ENCODE measurements around the gene CES4A. TPM values are rescaled to one million over a fixed set of nuclear protein-coding genes. Genes with fewer than 3 reads are reported as not detected.
A peak's percentile ranks its signal among the peaks of the same experiment; 100 is the strongest.

Gene CES4A
- total and polyA plus RNA-seq, 9 of the 15 experiments (the other 6 are each of a cell fraction or from before 2014, with no cell fraction given), result 0.09 to 0.13 (median 0.11) TPM; not detected in 6

GRCh38 chr16:66959704-66960161, 28.7 kb upstream of the CES4A start:
- peaks cover 0 to 7% of the 10 kb centered on the region in 2 experiments; a peak in 3 of 5 replicates for H3K4me1 ChIP-seq (replicated peaks in 1 of 2; ENCODE audit: control insufficient read depth in 2 of 2, insufficient read depth in 2 of 2, low read length in 2 of 2)
- ATAC-seq, result no peak
- no peaks in the 10 kb centered on the region for H3K79me2 ChIP-seq (ENCODE audit: control insufficient read depth, insufficient read depth, low read length)
- H2AFZ ChIP-seq (ENCODE audit: low read depth, low read length), result no peak overlapping the region
- H3K27me3 ChIP-seq (ENCODE audit: control insufficient read depth in 2 of 2, insufficient read depth in 2 of 2, low read length in 2 of 2), result peaks cover 0 to 8% of the 10 kb centered on the region in 2 experiments; a peak in 2 of 5 replicates
- no peaks in the 10 kb centered on the region for H3K36me3 ChIP-seq (ENCODE audit: control insufficient read depth, insufficient read depth, low read length)
- no TSS peak for BruUV-seq (replicated peaks)
- H4K20me1 ChIP-seq (replicated peaks; ENCODE audit: control insufficient read depth, insufficient read depth, low read length), result no peaks in the 10 kb centered on the region
- WGBS (ENCODE audit: insufficient coverage, low coverage, missing lambda C conversion rate), result 50% methylated on average over 5 of the region's 5 CpGs
- peak overlapping the region in 1 of 2 experiments; percentile 59; a peak in 2 of 4 replicates for H3K9ac ChIP-seq (ENCODE audit: insufficient read depth in 1 of 2, low read depth in 2 of 2, low read length in 2 of 2)
- H3K9me3 ChIP-seq (replicated peaks; ENCODE audit: control insufficient read depth, insufficient read depth, low read depth, low read length), result no peaks in the 10 kb centered on the region
- POLR2A ChIA-PET, result interaction anchor here (1.1 kb wide), 1 partner anchor 300 kb away, joined by 3 read pairs; no protein-coding TSS in a partner anchor
- H3K27ac ChIP-seq (ENCODE audit: extremely low read depth, low read depth, low read length), result no peak overlapping the region
- no peak overlapping the region for H3K4me2 ChIP-seq (ENCODE audit: insufficient read depth, low read length)
- TF ChIP-seq CEBPG (CRISPR knock-in tag; IDR thresholded peaks at IDR 0.05) (no peak), CEBPG (tag; conservative IDR thresholded peaks at IDR 0.05 in 1 of 2, IDR thresholded peaks at IDR 0.05 in 1 of 2) (no peak), ZNF57 (CRISPR knock-in tag; IDR thresholded peaks at IDR 0.05) (no peak), CBFA2T2 (conservative IDR thresholded peaks at IDR 0.05) (no peak), ZNF175 (CRISPR knock-in tag; IDR thresholded peaks at IDR 0.05; ENCODE audit: low read depth) (no peak), NCOA2 (IDR thresholded peaks at IDR 0.05; ENCODE audit: partially characterized antibody in 2 of 2) (no peak), ZNF311 (CRISPR knock-in tag; IDR thresholded peaks at IDR 0.05) (no peak), SRSF7 (optimal IDR thresholded peaks at IDR 0.05; ENCODE audit: low read depth, low read length) (no peak), ZBTB17 (CRISPR knock-in tag; IDR thresholded peaks at IDR 0.05) (no peak), PURB (CRISPR knock-in tag; IDR thresholded peaks at IDR 0.05; ENCODE audit: low read depth) (no peak)
- TF ChIP-seq, protein P1, sequence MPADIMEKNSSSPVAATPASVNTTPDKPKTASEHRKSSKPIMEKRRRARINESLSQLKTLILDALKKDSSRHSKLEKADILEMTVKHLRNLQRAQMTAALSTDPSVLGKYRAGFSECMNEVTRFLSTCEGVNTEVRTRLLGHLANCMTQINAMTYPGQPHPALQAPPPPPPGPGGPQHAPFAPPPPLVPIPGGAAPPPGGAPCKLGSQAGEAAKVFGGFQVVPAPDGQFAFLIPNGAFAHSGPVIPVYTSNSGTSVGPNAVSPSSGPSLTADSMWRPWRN (IDR thresholded peaks at IDR 0.05; ENCODE audit: low read depth), result no peak
- TF ChIP-seq, protein P2, sequence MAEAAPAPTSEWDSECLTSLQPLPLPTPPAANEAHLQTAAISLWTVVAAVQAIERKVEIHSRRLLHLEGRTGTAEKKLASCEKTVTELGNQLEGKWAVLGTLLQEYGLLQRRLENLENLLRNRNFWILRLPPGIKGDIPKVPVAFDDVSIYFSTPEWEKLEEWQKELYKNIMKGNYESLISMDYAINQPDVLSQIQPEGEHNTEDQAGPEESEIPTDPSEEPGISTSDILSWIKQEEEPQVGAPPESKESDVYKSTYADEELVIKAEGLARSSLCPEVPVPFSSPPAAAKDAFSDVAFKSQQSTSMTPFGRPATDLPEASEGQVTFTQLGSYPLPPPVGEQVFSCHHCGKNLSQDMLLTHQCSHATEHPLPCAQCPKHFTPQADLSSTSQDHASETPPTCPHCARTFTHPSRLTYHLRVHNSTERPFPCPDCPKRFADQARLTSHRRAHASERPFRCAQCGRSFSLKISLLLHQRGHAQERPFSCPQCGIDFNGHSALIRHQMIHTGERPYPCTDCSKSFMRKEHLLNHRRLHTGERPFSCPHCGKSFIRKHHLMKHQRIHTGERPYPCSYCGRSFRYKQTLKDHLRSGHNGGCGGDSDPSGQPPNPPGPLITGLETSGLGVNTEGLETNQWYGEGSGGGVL (CRISPR knock-in tag; IDR thresholded peaks at IDR 0.05), result no peak
- no peak overlapping the region for H3K4me3 ChIP-seq
- FAIRE-seq, result no peak
- CTCF ChIA-PET (ENCODE audit: low intra/inter-chr PET ratio), result interaction anchor here (1.4 kb wide), 1 partner anchor 17 kb away, joined by 3 read pairs; no protein-coding TSS in a partner anchor
- no peaks in the 10 kb centered on the region for H3K9me1 ChIP-seq (ENCODE audit: control insufficient read depth, insufficient read depth, low read length)
- intact Hi-C loops (cut with micrococcal nuclease) (loop anchor here (10.0 kb wide), 2 partner anchors 225 to 505 kb away; partner anchors contain the start of gene MATCAP1), in situ Hi-C loops (cut with MboI) (loop anchor here (25.0 kb wide), 2 partner anchors 203 to 453 kb away; partner anchors contain the start of genes B3GNT9, FBXL8, HSF4 and NOL3)
- no peak for DNase-seq (ENCODE audit: extremely low read depth in 1 of 4, low spot score in 3 of 4)

Data from K562 (cell line).